C4-2B (cell line): ENCODE data around the gene VAC14.
"Not testable (repeated sequence)": the region's sequence is repeated elsewhere in the genome, so short reads cannot be mapped to it uniquely, and the experiment has no call there.

Source experiments
- ZFX ChIP-seq: fragments of 450-650 bp; IDR thresholded peaks from 2 replicates; pipeline ENCODE4 v1.6.1; 2017
- TF ChIP-seq, protein P1 (sequence below): fragments of 450-650 bp; conservative IDR thresholded peaks from 2 replicates; pipeline ENCODE4 v1.5.1; 2017; ENCODE audit warnings: mild to moderate bottlenecking

DNA sequence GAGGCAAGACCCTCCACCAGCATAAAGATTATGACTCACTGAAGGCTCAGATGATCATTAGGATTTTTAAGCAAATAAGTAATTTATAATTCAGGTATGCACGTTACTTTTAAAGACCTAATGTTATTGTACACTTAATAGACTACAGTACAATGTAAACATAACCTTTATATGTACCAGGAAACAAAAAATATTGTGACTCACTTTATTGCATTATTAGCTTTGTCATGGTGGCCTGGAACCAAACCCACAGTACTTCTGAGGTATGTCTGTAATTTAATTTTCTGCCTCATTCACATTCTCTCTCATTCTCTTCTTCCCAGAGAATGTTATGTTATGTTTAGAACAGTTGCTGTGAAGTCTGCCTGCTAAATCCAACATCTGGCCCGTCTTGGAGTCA, 21.8 kb upstream of the VAC14 start:
- TF ChIP-seq, protein P1, sequence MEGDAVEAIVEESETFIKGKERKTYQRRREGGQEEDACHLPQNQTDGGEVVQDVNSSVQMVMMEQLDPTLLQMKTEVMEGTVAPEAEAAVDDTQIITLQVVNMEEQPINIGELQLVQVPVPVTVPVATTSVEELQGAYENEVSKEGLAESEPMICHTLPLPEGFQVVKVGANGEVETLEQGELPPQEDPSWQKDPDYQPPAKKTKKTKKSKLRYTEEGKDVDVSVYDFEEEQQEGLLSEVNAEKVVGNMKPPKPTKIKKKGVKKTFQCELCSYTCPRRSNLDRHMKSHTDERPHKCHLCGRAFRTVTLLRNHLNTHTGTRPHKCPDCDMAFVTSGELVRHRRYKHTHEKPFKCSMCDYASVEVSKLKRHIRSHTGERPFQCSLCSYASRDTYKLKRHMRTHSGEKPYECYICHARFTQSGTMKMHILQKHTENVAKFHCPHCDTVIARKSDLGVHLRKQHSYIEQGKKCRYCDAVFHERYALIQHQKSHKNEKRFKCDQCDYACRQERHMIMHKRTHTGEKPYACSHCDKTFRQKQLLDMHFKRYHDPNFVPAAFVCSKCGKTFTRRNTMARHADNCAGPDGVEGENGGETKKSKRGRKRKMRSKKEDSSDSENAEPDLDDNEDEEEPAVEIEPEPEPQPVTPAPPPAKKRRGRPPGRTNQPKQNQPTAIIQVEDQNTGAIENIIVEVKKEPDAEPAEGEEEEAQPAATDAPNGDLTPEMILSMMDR = not testable (repeated sequence)
- TF ChIP-seq ZFX = not testable (repeated sequence)
